B cell (primary cell): ENCODE measurements around the gene LCOR. TPM values are rescaled to one million over a fixed set of nuclear protein-coding genes. Genes with fewer than 3 reads are reported as not detected.

Source experiments
- ATAC-seq: fragments of 200-7000 bp; cut with Tn5 transposase; one replicate; pipeline ENCODE4 v1.10.0; 2021; ENCODE audit warnings: low read depth, mild to moderate bottlenecking, moderate number of reproducible peaks, moderate library complexity
- CTCF ChIA-PET: fragments of 350-600 bp; sonication (Branson Sonifier 250); formaldehyde crosslinking; loops from one replicate; lab custom pipeline; 2021; ENCODE audit warnings: antibody characterized with exemption, inconsistent platforms; lab: Charles Lee
- POLR2A ChIA-PET: fragments of 350-600 bp; sonication (Branson Sonifier 250); formaldehyde crosslinking; loops from one replicate; lab custom pipeline; 2021; ENCODE audit warnings: antibody characterized with exemption; lab: Charles Lee
- DNase-seq: peaks from one replicate; pipeline ENCODE4 v3.0.0; 2013
- H2AFZ ChIP-seq: 2 replicates; pipeline ENCODE4 v1.6.1; 2012; ENCODE audit warnings: mild to moderate bottlenecking, low read depth, low read length; ENCODE audit not compliant: insufficient read depth, poor library complexity, severe bottlenecking
- H3K27ac ChIP-seq, 2 donors: 1 replicate in 1 of 2; 2 replicates in 1 of 2; pipeline ENCODE4 v1.5.1; 2012 to 2013; ENCODE audit warnings: low read length in 2 of 2, mild to moderate bottlenecking in 2 of 2, moderate library complexity in 1 of 2
- H3K27me3 ChIP-seq, 4 experiments: fragments of 200-600 bp in 1 of 4; sonication (generic) in 1 of 4; replicated peaks in 1 of 4; 1 replicate in 2 of 4; 2 replicates in 2 of 4; pipeline versions ENCODE4 v1.6.1 to v1.7.0; 2013 to 2016; ENCODE audit warnings: low read length in 3 of 4, mild to moderate bottlenecking in 2 of 4, mixed read lengths in 1 of 4, moderate library complexity in 1 of 4; ENCODE audit not compliant: insufficient read depth in 4 of 4, control insufficient read depth in 3 of 4; ENCODE audit errors: control extremely low read depth in 1 of 4
- H3K36me3 ChIP-seq, 2 experiments: replicated peaks in 1 of 2; 1 replicate in 1 of 2; 2 replicates in 1 of 2; pipeline versions ENCODE4 v1.6.1 to v1.7.1; 2013; ENCODE audit warnings: low read length in 1 of 2; ENCODE audit not compliant: insufficient read depth in 2 of 2, control insufficient read depth in 1 of 2; ENCODE audit errors: control extremely low read depth in 1 of 2, extremely low read depth in 1 of 2
- H3K4me1 ChIP-seq, 2 donors: fragments of 200-600 bp in 1 of 2; sonication (generic) in 1 of 2; 1 replicate in 1 of 2; 2 replicates in 1 of 2; pipeline versions ENCODE4 v1.5.1 to v1.6.1; 2013 to 2017; ENCODE audit warnings: low read length in 2 of 2; ENCODE audit not compliant: control insufficient read depth in 2 of 2, insufficient read depth in 2 of 2
- H3K4me2 ChIP-seq: replicated peaks from 2 replicates; pipeline ENCODE3; 2012; ENCODE audit warnings: mild to moderate bottlenecking, low read depth, low read length; ENCODE audit not compliant: poor library complexity, severe bottlenecking
- H3K4me3 ChIP-seq, 5 experiments: fragments of 200-600 bp in 1 of 5; sonication (generic) in 1 of 5; 1 replicate in 3 of 5; 2 replicates in 2 of 5; pipeline versions ENCODE4 v1.5.1 to v1.7.0; 2011 to 2016; ENCODE audit warnings: low read length in 4 of 5, mild to moderate bottlenecking in 4 of 5, low read depth in 2 of 5, control low read depth in 1 of 5, moderate library complexity in 1 of 5; ENCODE audit not compliant: insufficient read depth in 1 of 5; ENCODE audit errors: control extremely low read depth in 1 of 5, extremely low read depth in 1 of 5
- H3K79me2 ChIP-seq: fragments of 200-600 bp; sonication (generic); one replicate; pipeline ENCODE4 v1.6.0; 2016; ENCODE audit warnings: low read length; ENCODE audit not compliant: control insufficient read depth, insufficient read depth
- H3K9ac ChIP-seq: fragments of 200-600 bp; sonication (generic); 2 replicates; pipeline ENCODE4 v1.6.1; 2017; ENCODE audit warnings: mild to moderate bottlenecking, low read length, moderate library complexity
- H3K9me3 ChIP-seq, 3 donors: one replicate each; pipeline versions ENCODE4 v1.6.1 to v1.7.1; 2013; ENCODE audit warnings: low read length in 2 of 3; ENCODE audit not compliant: control insufficient read depth in 2 of 3, insufficient read depth in 1 of 3; ENCODE audit errors: control extremely low read depth in 1 of 3
- H4K20me1 ChIP-seq: 2 replicates; pipeline ENCODE4 v1.6.0; 2012; ENCODE audit warnings: mild to moderate bottlenecking, low read length; ENCODE audit not compliant: insufficient read depth, control insufficient read depth, poor library complexity, severe bottlenecking
- H3K27ac Mint-ChIP-seq: one replicate; pipeline ENCODE4 v1.8.0; 2021; ENCODE audit warnings: mixed read lengths
- H3K27me3 Mint-ChIP-seq: one replicate; pipeline ENCODE4 v1.8.0; 2021; ENCODE audit warnings: mixed read lengths
- H3K4me1 Mint-ChIP-seq: one replicate; pipeline ENCODE4 v1.8.0; 2021; ENCODE audit warnings: mixed read lengths
- H3K4me3 Mint-ChIP-seq: one replicate; pipeline ENCODE4 v1.8.0; 2021; ENCODE audit warnings: mixed read lengths
- H3K9me3 Mint-ChIP-seq: one replicate; pipeline ENCODE4 v1.8.0; 2022; ENCODE audit warnings: mixed read lengths; ENCODE audit not compliant: insufficient read depth
- CTCF ChIP-seq: fragments of 200-600 bp; IDR thresholded peaks from one replicate; pipeline ENCODE4 v1.8.0; 2022; ENCODE audit warnings: antibody characterized with exemption, mild to moderate bottlenecking
- EZH2 ChIP-seq: IDR thresholded peaks from 2 replicates; pipeline ENCODE4 v1.6.1; 2012; ENCODE audit warnings: borderline replicate concordance, low read depth, mild to moderate bottlenecking, moderate library complexity, low read length; ENCODE audit not compliant: insufficient read depth, poor library complexity, severe bottlenecking
- WGBS: methylation state at CpG from one replicate; pipeline ENCODE4 v1.1.5; 2013; ENCODE audit warnings: missing lambda C conversion rate; ENCODE audit not compliant: insufficient coverage; 5-methylcytosine and 5-hydroxymethylcytosine counted together
- intact Hi-C: fragments of 100-400 bp; cut with micrococcal nuclease; formaldehyde crosslinking; loops from one replicate; pipeline ENCODE4 v1.10.0; 2022
- polyA plus RNA-seq: library from polyadenylated mRNA; depleted of rRNA; stranded (reverse); fragments of >200 nt; gene quantifications from 2 replicates; pipeline ENCODE4 v1.2.3, GENCODE V29; 2012
- total RNA-seq, 2 donors: library from RNA; stranded (reverse); fragments of 120-200 nt in 1 of 2; gene quantifications; 1 replicate in 1 of 2; 2 replicates in 1 of 2; pipeline versions ENCODE4 v1.2.3 to v1.2.4, GENCODE V29; 2013 to 2022

LCOR gene
- total and polyA plus RNA-seq, 2 donors (not counting 1 experiment from before 2014, with no cell fraction given) = 5.1 to 70.0 TPM

- Histone ChIP-seq H3K4me1 (peaks cover 7 to 10% of the 10 kb centered on the region in 2 donors), H3K4me2 (no peak overlapping the region), H3K9me3 (peaks cover 0 to 3% (median 3%) of the 10 kb centered on the region in 3 donors), H3K27me3 (peaks cover 0 to 3% (median 0%) of the 10 kb centered on the region in 4 experiments), H3K79me2 (no peaks in the 10 kb centered on the region), H3K36me3 (no peaks in the 10 kb centered on the region), H2AFZ (no peak overlapping the region), H3K4me3 (no peak overlapping the region), H3K9ac (no peak overlapping the region), H3K27ac (no peak overlapping the region), H4K20me1 (no peaks in the 10 kb centered on the region)
- TF ChIP-seq CTCF (no peak), EZH2 (no peak)
- no peak overlapping the region for H3K27ac Mint-ChIP-seq
- POLR2A ChIA-PET = no interaction called here
- peaks cover 12% of the 10 kb centered on the region for H3K27me3 Mint-ChIP-seq
- H3K4me3 Mint-ChIP-seq = no peak overlapping the region
- WGBS = 100% methylated on average over 1 of the region's 9 CpGs
- ATAC-seq (no peak), DNase-seq (no peak)
- intact Hi-C loops = no loop called here
- H3K9me3 Mint-ChIP-seq = no peaks in the 10 kb centered on the region
- peaks cover 18% of the 10 kb centered on the region for H3K4me1 Mint-ChIP-seq
- CTCF ChIA-PET = interaction anchor here (0.5 to 0.9 kb wide), 2 partner anchors 15 to 142 kb away, joined by 3 read pairs; no protein-coding TSS in a partner anchor
Measured at GRCh38 chr10:97040248-97040584, 208.1 kb downstream of the LCOR start.

- DNase-seq (no peak), ATAC-seq (no peak)
- Histone ChIP-seq H3K4me1 (peaks cover 7 to 10% of the 10 kb centered on the region in 2 donors), H3K4me3 (no peak overlapping the region), H3K27me3 (peaks cover 0 to 3% (median 0%) of the 10 kb centered on the region in 4 experiments), H3K9ac (no peak overlapping the region), H3K27ac (no peak overlapping the region), H4K20me1 (no peaks in the 10 kb centered on the region), H3K79me2 (no peaks in the 10 kb centered on the region), H3K9me3 (peaks cover 0 to 3% (median 3%) of the 10 kb centered on the region in 3 donors), H3K36me3 (no peaks in the 10 kb centered on the region), H2AFZ (no peak overlapping the region), H3K4me2 (no peak overlapping the region)
- Mint-ChIP-seq H3K9me3 (no peaks in the 10 kb centered on the region), H3K4me1 (peaks cover 18% of the 10 kb centered on the region), H3K27ac (no peak overlapping the region), H3K27me3 (peaks cover 7% of the 10 kb centered on the region), H3K4me3 (no peak overlapping the region)
- TF ChIP-seq EZH2 = no peak
- TF ChIP-seq CTCF = no peak
- WGBS = 93% methylated on average over 3 of the region's 8 CpGs
- ChIA-PET CTCF (interaction anchor here (1.1 to 1.8 kb wide), 2 partner anchors 16 to 169 kb away, joined by 3 to 6 read pairs; no protein-coding TSS in a partner anchor), POLR2A (no interaction called here)
- intact Hi-C loops = no loop called here
Measured at GRCh38 chr10:97040706-97041105, 208.6 kb downstream of the LCOR start.
